Gastroesophageal sphincter (tissue), 4 donors: ENCODE data around the gene POLR3F. TPM values are rescaled to one million over a fixed set of nuclear protein-coding genes. Genes with fewer than 3 reads are reported as not detected.
"Not testable (repeated sequence)": the region's sequence is repeated elsewhere in the genome, so short reads cannot be mapped to it uniquely, and the experiment has no call there.

Experiments used
- ATAC-seq: fragments of 150-250 bp; one replicate; pipeline ENCODE4 v1.9.1; 2016; ENCODE audit warnings: mild to moderate bottlenecking, moderate library complexity
- H3K27ac ChIP-seq, 4 donors: fragments of 200-600 bp; sonication (generic) in 3 of 4; 1 replicate in 3 of 4; 2 replicates in 1 of 4; pipeline ENCODE4 v1.5.1; 2016 to 2019
- H3K27me3 ChIP-seq: fragments of 200-600 bp; sonication (generic); one replicate; pipeline ENCODE4 v1.5.1; 2019
- H3K36me3 ChIP-seq, 2 donors: fragments of 200-600 bp; sonication (generic); one replicate each; pipeline ENCODE4 v1.5.1; 2019; ENCODE audit warnings: control low read depth in 1 of 2
- H3K4me1 ChIP-seq, 3 donors: fragments of 200-600 bp; sonication (generic); 1 replicate in 2 of 3; 2 replicates in 1 of 3; pipeline ENCODE4 v1.5.1; 2016 to 2019; ENCODE audit warnings: control low read depth in 2 of 3
- H3K4me3 ChIP-seq, 2 donors: fragments of 200-600 bp; sonication (generic); one replicate each; pipeline ENCODE4 v1.5.1; 2019; ENCODE audit warnings: mild to moderate bottlenecking in 1 of 2, moderate library complexity in 1 of 2
- H3K9me3 ChIP-seq, 3 donors: fragments of 200-600 bp; sonication (generic); one replicate each; pipeline ENCODE4 v1.5.1; 2017 to 2019; ENCODE audit warnings: control low read depth in 2 of 3
- CTCF ChIP-seq, 4 experiments: fragments of 200-600 bp in 2 of 4; fragments of 450-650 bp in 2 of 4; sonication (generic) in 1 of 4; IDR thresholded peaks; one replicate each; pipeline ENCODE4 v1.5.1; 2017 to 2019; ENCODE audit warnings: antibody characterized with exemption in 4 of 4, mild to moderate bottlenecking in 2 of 4, moderate library complexity in 2 of 4
- EP300 ChIP-seq: sonication (generic); formaldehyde crosslinking; IDR thresholded peaks from one replicate; pipeline ENCODE4 v1.6.1; 2017; ENCODE audit warnings: antibody characterized with exemption, mild to moderate bottlenecking
- POLR2A ChIP-seq, 2 donors: fragments of 450-650 bp; IDR thresholded peaks; one replicate each; pipeline ENCODE4 v1.6.1; 2017; ENCODE audit warnings: antibody characterized with exemption in 2 of 2, mild to moderate bottlenecking in 2 of 2, moderate library complexity in 1 of 2
- POLR2AphosphoS5 ChIP-seq: sonication (generic); formaldehyde crosslinking; IDR thresholded peaks from one replicate; pipeline ENCODE4 v1.6.1; 2017; ENCODE audit warnings: antibody characterized with exemption
- WGBS, 2 donors: methylation state at CpG; one replicate each; pipeline ENCODE4 v1.1.5; 2018; ENCODE audit warnings: low coverage in 1 of 2; 5-methylcytosine and 5-hydroxymethylcytosine counted together
- total RNA-seq, 4 donors: library from RNA; depleted of rRNA; stranded (reverse); fragments of >200 nt; gene quantifications; one replicate each; pipeline ENCODE4 v1.1.0, GENCODE V29; 2016

POLR3F gene
- total RNA-seq, 4 donors from 2014 or later = 8.7 to 16.4 (median 13.1) TPM

- H3K36me3 ChIP-seq = peaks cover 4 to 52% of the 10 kb centered on the region in 2 donors
- WGBS, 2 donors = 85 to 100% methylated on average over 2 of the region's 2 CpGs
- no peaks in the 10 kb centered on the region for H3K4me1 ChIP-seq
- H3K9me3 ChIP-seq = no peaks in the 10 kb centered on the region
- TF ChIP-seq CTCF (IDR thresholded peaks at IDR 0.05) (no peak), EP300 (no peak), POLR2AphosphoS5 (no peak), POLR2A (IDR thresholded peaks at IDR 0.05) (no peak)
- no peak overlapping the region for H3K4me3 ChIP-seq
- ATAC-seq = no peak
- H3K27ac ChIP-seq = no peak overlapping the region
- no peaks in the 10 kb centered on the region for H3K27me3 ChIP-seq
These were observed 55.9 kb downstream of the POLR3F start for GRCh38 chr20:18523066-18523465.

GRCh38 chr20:18524646-18525045, 57.5 kb downstream of the POLR3F start:
- Histone ChIP-seq H3K27me3 (no peaks in the 10 kb centered on the region), H3K4me1 (no peaks in the 10 kb centered on the region), H3K27ac (no peak overlapping the region), H3K36me3 (peaks cover 4 to 67% of the 10 kb centered on the region in 2 donors), H3K9me3 (no peaks in the 10 kb centered on the region), H3K4me3 (no peak overlapping the region)
- ATAC-seq = no peak
- 90 to 100% methylated on average over 1 of the region's 1 CpG for WGBS, 2 donors
- TF ChIP-seq POLR2A (IDR thresholded peaks at IDR 0.05) = no peak
- TF ChIP-seq CTCF (IDR thresholded peaks at IDR 0.05) = no peak
- TF ChIP-seq POLR2AphosphoS5 = no peak
- no peak for TF ChIP-seq EP300

GRCh38 chr20:18526761-18527160, 59.6 kb downstream of the POLR3F start:
- 76 to 82% methylated on average over 3 to 13 of the region's 14 CpGs for WGBS, 2 donors
- not testable (repeated sequence) for H3K4me3 ChIP-seq, H3K27ac ChIP-seq, H3K27me3 ChIP-seq, ATAC-seq, H3K9me3 ChIP-seq, H3K4me1 ChIP-seq
- peaks cover 4 to 84% of the 10 kb centered on the region in 2 donors for H3K36me3 ChIP-seq

GRCh38 chr20:18527339-18527738, 60.1 kb downstream of the POLR3F start:
- Histone ChIP-seq H3K36me3 (peaks cover 4 to 90% of the 10 kb centered on the region in 2 donors), H3K4me1 (no peaks in the 10 kb centered on the region), H3K9me3 (no peaks in the 10 kb centered on the region), H3K4me3 (no peak overlapping the region), H3K27me3 (no peaks in the 10 kb centered on the region), H3K27ac (no peak overlapping the region)
- WGBS, 2 donors = 83% methylated on average over 2 of the region's 2 CpGs; no CpG with 5 or more reads in 1 of the 2 donors
- TF ChIP-seq POLR2AphosphoS5 (no peak), EP300 (no peak), CTCF (IDR thresholded peaks at IDR 0.05) (no peak), POLR2A (IDR thresholded peaks at IDR 0.05) (no peak)
- ATAC-seq = no peak

- H3K36me3 ChIP-seq = peaks cover 4 to 95% of the 10 kb centered on the region in 2 donors
These were observed 60.6 kb downstream of the POLR3F start for GRCh38 chr20:18527836-18528235.

More at GRCh38 chr20:18527836-18528235, 60.6 kb downstream of the POLR3F start:
- 94% methylated on average over 2 of the region's 2 CpGs; no CpG with 5 or more reads in 1 of the 2 donors for WGBS, 2 donors
- no peak overlapping the region for H3K27ac ChIP-seq
- TF ChIP-seq POLR2A (IDR thresholded peaks at IDR 0.05) (no peak), EP300 (no peak), CTCF (IDR thresholded peaks at IDR 0.05) (no peak), POLR2AphosphoS5 (no peak)
- H3K4me3 ChIP-seq = no peak overlapping the region
- no peak for ATAC-seq
- H3K4me1 ChIP-seq = no peaks in the 10 kb centered on the region
- no peaks in the 10 kb centered on the region for H3K9me3 ChIP-seq
- no peaks in the 10 kb centered on the region for H3K27me3 ChIP-seq
